Measurements from ENCODE around the gene TBC1D21. TPM values are rescaled to one million over a fixed set of nuclear protein-coding genes. Genes with fewer than 3 reads are reported as not detected.

Gene TBC1D21
- not detected in 2 replicates for total RNA-seq

GRCh38 chr15:73873456-73873855 is at the start of gene TBC1D21:
TSS of gene TBC1D21 (plus strand) at chr15:73873564. CDS start at chr15:73873710, 146 bp downstream.

DNA sequence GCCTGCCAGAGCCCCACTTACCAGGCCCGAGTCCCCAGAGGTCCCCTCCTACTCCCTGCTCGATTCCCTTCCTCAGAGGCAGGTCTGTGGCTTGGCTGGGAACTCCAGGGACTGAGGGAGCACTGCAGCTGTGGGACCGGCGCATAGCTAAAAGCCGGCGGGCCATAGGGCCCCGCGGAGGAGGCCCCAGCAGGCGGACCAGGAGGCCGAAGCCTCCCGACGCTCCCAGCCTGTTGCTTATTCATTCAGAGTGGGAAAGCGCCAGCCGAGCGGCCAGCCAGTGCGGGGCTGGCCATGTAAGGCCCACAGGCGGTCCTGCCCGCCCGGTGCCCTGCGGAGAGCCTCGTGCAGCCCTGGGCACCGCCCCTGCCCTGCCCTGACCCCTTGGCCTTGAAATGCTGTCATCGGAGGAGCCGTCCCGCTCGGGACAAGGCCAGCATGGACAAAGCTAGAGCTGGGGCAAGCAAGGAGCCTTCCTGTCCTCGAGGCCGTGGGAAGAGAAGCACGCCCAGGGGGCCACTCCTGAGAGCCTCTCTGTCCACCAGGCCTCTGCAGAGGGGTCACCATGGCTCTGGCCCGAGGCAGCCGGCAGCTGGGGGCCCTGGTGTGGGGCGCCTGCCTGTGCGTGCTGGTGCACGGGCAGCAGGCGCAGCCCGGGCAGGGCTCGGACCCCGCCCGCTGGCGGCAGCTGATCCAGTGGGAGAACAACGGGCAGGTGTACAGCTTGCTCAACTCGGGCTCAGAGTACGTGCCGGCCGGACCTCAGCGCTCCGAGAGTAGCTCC is 53.0 kb downstream of the TBC1D21 start, which contains the start of gene LOXL1:
TSS of gene LOXL1 (plus strand) at position 244 of the 784 bp plus-strand sequence. CDS start at position 566, 322 bp downstream.

Other genes with a start within 250 kb of the TBC1D21 start
- gene NPTN, start 240.2 kb upstream of the TBC1D21 start, total RNA-seq: 129 and 143 TPM in 2 replicates
- gene CD276, start 189.2 kb upstream of the TBC1D21 start, total RNA-seq: 78.1 and 99.5 TPM in 2 replicates
- 3.6 and 6.1 TPM in 2 replicates for gene INSYN1, start 120.2 kb upstream of the TBC1D21 start, total RNA-seq
- 342 and 434 TPM in 2 replicates for gene LOXL1, start 52.9 kb downstream of the TBC1D21 start, total RNA-seq
- 22.6 and 32.2 TPM in 2 replicates for gene STOML1, start 118.7 kb downstream of the TBC1D21 start, total RNA-seq
- gene PML, start 121.2 kb downstream of the TBC1D21 start, total RNA-seq: 123 and 146 TPM in 2 replicates
- not detected in 2 replicates for gene GOLGA6A, start 209.0 kb downstream of the TBC1D21 start, total RNA-seq